ENCODE data around the gene S100A10. TPM values are rescaled to one million over a fixed set of nuclear protein-coding genes. Genes with fewer than 3 reads are reported as not detected.

The S100A10 gene
- total RNA-seq, 1 donor from 2014 or later: 152 TPM

DNA sequence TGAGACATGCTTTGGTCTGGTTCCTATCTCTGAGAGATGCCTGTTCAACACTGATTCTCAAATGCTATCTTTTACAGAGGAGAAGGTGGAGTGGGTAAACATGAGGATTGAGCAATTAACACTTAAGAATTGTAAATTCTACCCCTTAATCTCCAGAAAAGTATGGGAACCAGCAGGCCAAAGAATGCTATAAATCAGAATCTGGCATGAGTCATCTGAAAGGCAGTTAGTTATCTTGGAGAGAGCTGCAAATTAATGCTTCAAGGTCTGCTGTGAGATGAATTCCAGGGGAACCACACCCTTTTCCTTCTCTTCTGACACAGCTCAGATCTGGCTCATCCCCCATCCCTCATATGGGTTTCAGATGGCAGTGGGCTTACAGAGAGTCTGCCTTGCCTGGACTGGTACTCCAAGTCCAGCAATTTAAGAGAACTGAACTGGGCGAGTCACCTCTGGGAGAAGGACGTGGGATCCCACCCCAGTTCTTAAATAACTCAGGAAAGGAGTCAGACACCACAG lies 5.2 kb downstream of the S100A10 start:
- DNase-seq (ENCODE audit: low spot score): no peak

DNA sequence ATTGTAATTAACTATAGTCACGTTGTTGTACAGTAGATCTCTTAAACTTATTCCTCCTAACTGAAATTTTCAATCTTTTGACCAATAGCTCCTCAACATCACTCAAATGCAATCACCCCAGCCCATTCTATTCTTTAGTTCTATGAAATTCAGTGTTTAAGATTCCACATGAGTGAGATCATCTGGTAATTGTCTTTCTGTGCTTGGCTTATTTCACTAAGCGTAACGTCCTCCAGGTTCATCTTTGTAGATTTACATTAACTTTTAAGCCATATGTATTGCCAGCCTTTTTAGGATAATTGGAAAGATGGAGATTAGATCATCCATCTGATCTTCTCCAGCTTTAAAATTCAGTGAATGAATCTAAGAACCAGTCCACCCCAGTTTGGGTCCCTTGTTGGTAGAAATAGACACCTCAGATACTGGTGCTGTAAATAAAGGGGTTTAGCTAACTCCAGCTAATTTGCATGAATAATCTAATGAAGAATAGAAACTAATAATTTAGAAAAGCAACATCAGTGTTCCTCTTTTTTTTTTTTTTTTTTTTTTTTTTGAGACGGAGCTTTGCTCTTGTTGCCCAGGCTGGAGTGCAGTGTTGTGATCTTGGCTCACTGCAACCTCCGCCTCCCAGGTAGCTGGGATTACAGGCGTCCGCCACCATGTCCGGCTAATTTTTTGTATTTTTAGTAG lies 7.0 kb downstream of the S100A10 start:
- no peak for DNase-seq (ENCODE audit: low spot score)

- DNase-seq (ENCODE audit: low spot score): no peak
These were observed 7.9 kb downstream of the S100A10 start for GRCh38 chr1:151985768-151986167.

DNA sequence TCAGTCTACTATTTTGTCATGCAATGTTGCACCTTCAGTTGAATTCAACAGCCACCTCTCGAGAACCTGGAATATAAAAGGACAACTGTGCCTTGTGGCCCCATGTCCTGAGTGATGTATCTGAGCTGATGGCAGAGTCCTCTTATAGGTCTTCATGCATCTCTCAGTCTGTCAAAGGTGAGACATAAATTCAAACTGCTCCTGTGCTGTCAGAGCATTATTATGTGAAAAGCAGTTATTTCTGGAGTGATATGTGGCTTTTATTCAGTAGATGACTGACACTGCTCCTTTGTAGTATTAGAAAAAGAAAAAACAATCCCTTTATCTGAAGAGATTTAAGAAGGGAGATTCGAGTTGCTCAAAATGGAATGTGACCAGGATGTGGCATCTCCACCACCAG lies 8.4 kb downstream of the S100A10 start:
- DNase-seq (ENCODE audit: low spot score): no peak

DNA sequence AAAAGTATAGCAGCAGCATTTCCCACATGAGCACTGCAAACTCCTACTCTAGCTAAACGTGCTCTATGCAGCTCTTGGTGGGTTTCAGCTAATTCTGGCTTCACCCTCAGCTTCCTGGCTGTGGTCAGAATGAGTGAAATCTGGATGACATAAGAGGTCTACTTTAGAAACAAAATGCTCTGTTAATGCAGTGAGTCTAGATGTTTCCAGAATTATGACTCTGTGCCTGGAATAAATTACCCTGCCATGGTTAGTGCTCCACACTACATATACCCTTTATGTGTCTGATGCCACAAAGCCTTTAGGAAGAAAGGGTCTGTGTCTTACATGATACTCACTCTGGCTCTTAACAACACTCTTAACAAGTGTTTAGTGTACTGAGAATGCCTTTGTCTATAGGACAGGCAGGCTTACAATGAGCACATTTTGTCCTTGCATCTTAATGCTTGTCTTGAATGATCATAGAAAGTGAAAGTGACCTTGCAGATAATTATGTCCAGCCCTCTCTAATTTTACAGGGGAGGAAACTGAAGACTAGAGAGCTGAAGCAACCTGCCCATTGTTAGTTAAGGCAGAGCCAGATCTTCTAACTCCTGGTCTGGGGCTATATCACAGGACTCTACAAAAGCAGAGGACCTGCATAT lies 9.2 kb downstream of the S100A10 start:
- no peak for DNase-seq (ENCODE audit: low spot score)

- no peak for DNase-seq (ENCODE audit: low spot score)
These were observed 11.2 kb downstream of the S100A10 start for GRCh38 chr1:151982300-151983005.

GRCh38 chr1:151981178-151981525 lies 12.5 kb downstream of the S100A10 start:
- DNase-seq (ENCODE audit: low spot score): no peak

- no peak for DNase-seq (ENCODE audit: low spot score)
These were observed 13.1 kb downstream of the S100A10 start for GRCh38 chr1:151980287-151981177.

GRCh38 chr1:151978922-151979321 lies 14.7 kb downstream of the S100A10 start:
- no peak for DNase-seq (ENCODE audit: low spot score)

GRCh38 chr1:151977662-151978230 lies 15.9 kb downstream of the S100A10 start:
- no peak for DNase-seq (ENCODE audit: low spot score)

GRCh38 chr1:151976858-151977257 lies 16.8 kb downstream of the S100A10 start:
- no peak for DNase-seq (ENCODE audit: low spot score)

DNA sequence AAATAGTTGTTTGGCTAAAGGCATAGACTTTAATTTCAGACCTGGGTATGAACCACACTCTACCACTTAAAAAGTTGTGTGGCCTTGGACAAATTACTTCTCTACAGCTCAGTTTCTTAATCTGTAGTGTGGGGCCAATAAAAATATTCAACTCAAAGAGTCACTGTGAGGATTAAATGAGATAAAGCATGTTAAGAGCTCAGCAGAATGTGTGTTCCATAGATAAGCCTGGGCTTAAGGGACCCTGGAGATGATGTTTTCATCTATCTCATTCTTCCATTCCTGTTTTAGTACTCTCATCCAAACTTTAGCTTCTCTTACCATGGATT lies 17.7 kb downstream of the S100A10 start:
- DNase-seq (ENCODE audit: low spot score): no peak

DNA sequence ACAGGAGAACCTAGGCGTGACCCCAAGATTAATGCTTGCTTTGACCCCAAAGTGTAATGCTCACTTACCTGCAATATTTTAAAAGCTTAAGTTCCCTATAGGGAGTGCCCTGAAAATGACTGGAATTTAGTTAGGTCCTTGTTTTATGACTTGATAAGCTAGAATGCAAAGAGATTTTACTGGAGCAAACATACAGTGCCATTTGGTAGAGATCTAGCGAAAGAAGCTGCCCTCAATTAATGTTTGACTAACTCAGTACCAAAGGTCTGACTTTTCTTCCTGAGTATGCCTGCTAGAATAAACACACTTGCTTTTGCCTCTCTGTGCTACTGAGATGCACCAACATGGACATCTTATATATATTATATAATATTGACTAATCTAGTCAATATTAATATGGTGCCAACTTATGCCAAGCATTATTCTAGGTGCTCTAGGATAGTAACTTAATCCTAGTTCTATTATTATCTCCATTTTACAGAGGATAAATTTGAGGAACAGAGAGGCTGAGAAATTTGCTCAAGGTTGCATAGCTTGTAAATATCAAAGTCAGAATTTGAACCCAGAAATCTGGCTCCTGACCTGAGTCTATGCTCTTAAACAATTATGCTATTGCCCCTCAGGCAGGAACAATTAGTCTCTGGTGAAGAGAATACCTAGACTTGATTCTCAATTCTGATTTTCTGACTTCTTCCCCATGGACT lies 18.2 kb downstream of the S100A10 start:
- no peak for DNase-seq (ENCODE audit: low spot score)

DNA sequence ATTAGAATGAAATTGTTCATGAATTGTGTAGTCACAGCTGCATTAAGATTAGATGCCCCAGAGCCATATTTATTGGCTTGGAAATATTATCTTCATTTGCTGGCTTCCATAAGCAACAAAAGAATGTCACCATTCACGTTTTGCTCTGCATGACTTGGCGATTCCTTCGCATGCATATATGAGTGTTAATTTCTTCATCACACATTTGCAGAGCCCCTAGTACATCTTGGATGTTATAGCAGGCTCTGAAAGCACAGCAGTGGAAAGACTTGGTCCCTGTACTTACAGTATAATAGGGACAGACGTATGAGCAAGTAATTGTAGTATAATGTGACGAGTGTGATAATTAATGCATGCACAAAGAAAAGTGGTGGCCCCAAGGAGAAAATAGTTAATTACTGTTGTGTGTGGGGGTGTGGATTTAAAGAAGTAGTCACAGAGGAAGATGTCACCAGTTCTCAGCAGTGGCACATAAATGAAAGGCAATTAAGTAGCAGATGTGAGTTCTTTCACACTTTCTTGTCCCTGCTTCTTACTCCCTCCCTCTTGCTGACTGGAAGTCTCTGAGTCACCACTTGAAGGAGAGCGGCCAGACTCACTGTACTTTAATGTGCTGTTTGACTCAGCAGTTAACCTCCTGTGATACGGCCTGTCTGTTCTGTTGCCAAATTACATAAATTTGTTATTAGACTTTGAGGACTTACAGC lies 21.0 kb downstream of the S100A10 start:
- DNase-seq (ENCODE audit: low spot score): peak; percentile 65

DNA sequence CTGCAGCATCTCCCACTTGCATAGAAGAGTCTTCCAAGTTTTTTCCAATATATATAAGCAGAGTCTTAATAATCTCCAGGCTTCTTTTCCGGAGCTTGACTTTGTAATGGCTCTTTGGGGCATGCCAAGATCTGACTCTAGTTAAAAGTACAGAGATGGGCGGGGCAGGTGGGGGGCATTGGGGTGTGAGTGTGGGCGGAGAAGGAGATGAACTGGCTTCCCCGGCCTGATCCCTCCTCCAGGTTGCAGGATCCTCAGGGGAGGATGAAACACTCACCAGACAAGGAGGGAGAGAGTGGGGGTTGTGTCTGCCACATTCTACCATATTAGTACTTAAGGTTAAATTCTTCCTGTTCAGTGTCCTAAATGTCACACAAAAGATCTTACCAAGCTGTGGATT lies 23.0 kb downstream of the S100A10 start:
- no peak for DNase-seq (ENCODE audit: low spot score)

DNA sequence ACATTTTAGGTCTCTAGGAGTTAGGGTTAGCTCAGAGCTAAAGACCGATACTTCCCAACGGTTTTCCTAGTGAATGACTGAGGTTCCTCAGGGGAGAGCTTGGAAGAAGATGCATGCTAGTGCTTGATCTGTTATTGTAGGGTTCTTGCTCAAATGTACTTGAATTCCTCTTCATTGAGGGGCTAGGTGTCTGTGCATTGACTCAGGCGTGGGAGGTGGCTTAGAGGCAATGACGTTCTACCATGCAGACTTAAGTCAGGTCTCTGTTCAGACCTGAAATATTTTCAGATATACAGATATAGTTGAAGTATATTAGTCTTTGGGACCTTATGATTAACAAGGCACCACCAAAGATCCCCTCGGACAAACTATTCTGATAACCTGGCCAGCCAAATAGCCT lies 23.5 kb downstream of the S100A10 start:
- DNase-seq (ENCODE audit: low spot score): no peak

GRCh38 chr1:151968791-151969399 lies 24.8 kb downstream of the S100A10 start:
- DNase-seq (ENCODE audit: low spot score): no peak

DNA sequence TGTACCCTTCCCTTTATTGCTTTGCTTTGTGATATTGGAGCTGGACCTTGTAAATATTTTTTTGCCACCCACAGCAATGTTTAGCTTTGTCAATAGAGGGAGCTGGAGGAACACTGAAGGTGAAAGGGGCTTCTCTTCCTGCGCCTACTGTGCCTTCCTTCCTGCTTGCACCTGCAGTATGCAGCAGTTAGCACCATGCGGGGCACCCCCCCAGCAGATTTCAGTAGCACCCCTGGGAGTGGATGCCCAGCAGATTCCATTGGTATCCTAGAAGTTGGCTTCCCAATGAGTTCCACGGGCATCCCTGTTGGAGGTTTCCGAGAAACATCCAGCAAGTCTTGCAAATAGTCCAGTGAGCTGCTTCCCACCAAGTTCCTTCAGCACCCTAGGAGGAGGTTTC lies 25.6 kb downstream of the S100A10 start:
- DNase-seq (ENCODE audit: low spot score): no peak

DNA sequence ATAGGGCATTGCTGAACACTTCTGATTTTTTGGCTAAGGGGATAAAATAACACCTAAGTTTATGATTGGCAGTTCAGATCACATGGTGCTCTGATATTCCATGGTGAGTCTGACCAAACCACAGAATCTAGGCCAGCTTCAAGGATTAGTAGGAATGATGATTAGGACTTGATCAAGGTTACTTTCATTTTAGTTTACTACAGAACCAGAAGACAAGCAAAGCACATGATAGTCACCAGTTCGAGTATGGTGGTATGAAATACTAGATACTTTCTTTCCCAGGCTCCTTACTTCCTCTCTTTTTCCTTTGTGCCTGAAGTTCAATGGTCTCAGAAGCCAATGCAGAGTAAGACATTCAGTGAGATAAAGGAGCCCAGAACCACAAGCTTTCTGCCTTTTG lies 26.6 kb downstream of the S100A10 start:
- DNase-seq (ENCODE audit: low spot score): no peak

GRCh38 chr1:151966061-151966460 lies 27.6 kb downstream of the S100A10 start:
- no peak for DNase-seq (ENCODE audit: low spot score)

Data from ureter (tissue), 1 donor.